A549 (cell line): ENCODE data around the gene CCND1. TPM values are rescaled to one million over a fixed set of nuclear protein-coding genes. Genes with fewer than 3 reads are reported as not detected.

Experiments used
- ATAC-seq, 2 experiments: fragments of 200-7000 bp in 1 of 2; fragments of >200 bp in 1 of 2; cut with Nextera tagmentation in 1 of 2; cut with Tn5 transposase in 1 of 2; 3 replicates each; pipeline versions ENCODE4 v1.8.0 to v1.9.1; 2018 to 2020; ENCODE audit warnings: mild to moderate bottlenecking in 1 of 2, moderate library complexity in 1 of 2
- CTCF ChIA-PET: fragments of 300-600 bp; sonication (Branson Sonifier 250); formaldehyde crosslinking; extraction: SDS; loops from one replicate; lab custom pipeline; 2021; ENCODE audit warnings: antibody characterized with exemption, inconsistent platforms; lab: Yijun Ruan, JAX
- POLR2A ChIA-PET: fragments of 350-600 bp; formaldehyde crosslinking; extraction: SDS; loops from one replicate; lab custom pipeline; 2021; ENCODE audit warnings: antibody characterized with exemption, inconsistent platforms; lab: Yijun Ruan, JAX
- DNase-seq, 2 experiments: peaks; one replicate each; pipeline versions ENCODE4 v3.0.0 to v3.0.0-alpha.2; 2011 to 2016; ENCODE audit warnings: low read depth in 1 of 2, low spot score in 1 of 2
- FAIRE-seq: peaks from 2 replicates; lab custom pipeline; 2011; peaks lifted over from hg19 to GRCh38; lab: Jason Lieb, UNC
- H3K27ac ChIP-seq, 2 experiments: fragments of >200 bp; sonication (Bioruptor Twin); formaldehyde crosslinking; 3 replicates each; pipeline ENCODE4 v1.5.1; 2016 to 2017
- H3K4me1 ChIP-seq: fragments of >200 bp; sonication (Bioruptor Twin); formaldehyde crosslinking; 3 replicates; pipeline ENCODE4 v1.6.1; 2016
- H3K4me2 ChIP-seq: fragments of >200 bp; sonication (Bioruptor Twin); formaldehyde crosslinking; 3 replicates; pipeline ENCODE4 v1.6.1; 2016
- H3K4me3 ChIP-seq: fragments of >200 bp; sonication (Bioruptor Twin); formaldehyde crosslinking; 3 replicates; pipeline ENCODE4 v1.5.1; 2016
- H3K9me3 ChIP-seq: fragments of >200 bp; sonication (Bioruptor Twin); formaldehyde crosslinking; 3 replicates; pipeline ENCODE4 v1.6.1; 2016
- BCL3 ChIP-seq: fragments of >200 bp; sonication (Bioruptor Twin); formaldehyde crosslinking; IDR thresholded peaks from 3 replicates; pipeline ENCODE4 v1.6.1; 2016
- CBX2 ChIP-seq: fragments of 200-600 bp; sonication (generic); IDR thresholded peaks from 2 replicates; pipeline ENCODE4 v1.6.1; 2016; ENCODE audit warnings: low read depth, mild to moderate bottlenecking, borderline replicate concordance
- CBX8 ChIP-seq: fragments of 200-600 bp; sonication (generic); IDR thresholded peaks from 2 replicates; pipeline ENCODE4 v1.6.1; 2016
- CEBPB ChIP-seq, 2 experiments: fragments of >200 bp in 1 of 2; sonication (Bioruptor Twin) in 1 of 2; formaldehyde crosslinking in 1 of 2; IDR thresholded peaks; 2 replicates each; pipeline ENCODE4 v1.6.1; 2012 to 2016
- E2F6 ChIP-seq: IDR thresholded peaks from 2 replicates; pipeline ENCODE4 v1.6.1; 2012; ENCODE audit warnings: low read depth, borderline replicate concordance
- EHF ChIP-seq: fragments of 250-450 bp; sonication (Bioruptor Pico); IDR thresholded peaks from 2 replicates; pipeline ENCODE4 v1.5.0; 2020; ENCODE audit warnings: mild to moderate bottlenecking
- EP300 ChIP-seq, 2 experiments: fragments of >200 bp; sonication (Bioruptor Twin); formaldehyde crosslinking; IDR thresholded peaks; 2 replicates in 1 of 2; 3 replicates in 1 of 2; pipeline ENCODE4 v1.6.1; 2016 to 2017
- FOXS1 ChIP-seq: fragments of 250-450 bp; sonication (Bioruptor Pico); IDR thresholded peaks from 2 replicates; pipeline ENCODE4 v1.5.0; 2020; ENCODE audit warnings: mild to moderate bottlenecking, moderate library complexity
- HES2 ChIP-seq: fragments of >200 bp; sonication (Bioruptor Twin); formaldehyde crosslinking; IDR thresholded peaks from 2 replicates; pipeline ENCODE4 v1.6.1; 2016
- HEYL ChIP-seq: fragments of 250-450 bp; sonication (Bioruptor Pico); IDR thresholded peaks from 2 replicates; pipeline ENCODE4 v1.8.0; 2021; ENCODE audit warnings: mild to moderate bottlenecking, moderate library complexity
- HOXA7 ChIP-seq: fragments of 250-450 bp; sonication (Bioruptor Pico); IDR thresholded peaks from 2 replicates; pipeline ENCODE4 v1.5.0; 2020; ENCODE audit warnings: mild to moderate bottlenecking, moderate library complexity
- HOXB13 ChIP-seq: fragments of 250-450 bp; sonication (Bioruptor Pico); IDR thresholded peaks from 2 replicates; pipeline ENCODE4 v1.5.0; 2020; ENCODE audit warnings: low read depth, mild to moderate bottlenecking, moderate library complexity
- JUNB ChIP-seq: fragments of >200 bp; sonication (Bioruptor Twin); formaldehyde crosslinking; IDR thresholded peaks from 2 replicates; pipeline ENCODE4 v1.6.1; 2016
- KDM1A ChIP-seq: fragments of 200-600 bp; sonication (generic); IDR thresholded peaks from 2 replicates; pipeline ENCODE4 v1.6.1; 2016; ENCODE audit warnings: low read depth, mild to moderate bottlenecking
- KDM5A ChIP-seq: fragments of 200-600 bp; sonication (generic); IDR thresholded peaks from 2 replicates; pipeline ENCODE4 v1.6.1; 2016; ENCODE audit warnings: antibody characterized with exemption, mild to moderate bottlenecking
- MAFK ChIP-seq: fragments of 450-650 bp; IDR thresholded peaks from 2 replicates; pipeline ENCODE4 v1.6.1; 2014; ENCODE audit not compliant: partially characterized antibody
- MAX ChIP-seq: IDR thresholded peaks from 2 replicates; pipeline ENCODE4 v1.6.1; 2012
- MYC ChIP-seq: IDR thresholded peaks from 2 replicates; pipeline ENCODE4 v1.6.1; 2012; ENCODE audit warnings: mild to moderate bottlenecking, inconsistent platforms, low read length, improper control_type of control experiment, borderline replicate concordance
- NFE2L2 ChIP-seq: fragments of 150-350 bp; conservative IDR thresholded peaks from 2 replicates; pipeline ENCODE4 v1.6.1; 2014; ENCODE audit warnings: low read length
- NR3C1 ChIP-seq: fragments of >200 bp; sonication (Bioruptor Twin); formaldehyde crosslinking; IDR thresholded peaks from 3 replicates; pipeline ENCODE4 v1.6.1; 2017
- PBX3 ChIP-seq: IDR thresholded peaks from 2 replicates; pipeline ENCODE4 v1.6.1; 2012
- PHF8 ChIP-seq: fragments of 200-600 bp; sonication (generic); IDR thresholded peaks from 2 replicates; pipeline ENCODE4 v1.6.1; 2016; ENCODE audit warnings: low read depth, mild to moderate bottlenecking, antibody characterized with exemption, moderate library complexity, borderline replicate concordance
- POLR2A ChIP-seq: IDR thresholded peaks from 2 replicates; pipeline ENCODE4 v1.6.1; 2012; ENCODE audit warnings: mild to moderate bottlenecking, low read length
- RAD21 ChIP-seq, 2 experiments: fragments of >200 bp in 1 of 2; sonication (Bioruptor Twin) in 1 of 2; formaldehyde crosslinking in 1 of 2; IDR thresholded peaks in 1 of 2; conservative IDR thresholded peaks in 1 of 2; 2 replicates in 1 of 2; 3 replicates in 1 of 2; pipeline ENCODE4 v1.6.1; 2012 to 2018; ENCODE audit warnings: inconsistent platforms in 1 of 2
- RCOR1 ChIP-seq: fragments of 150-350 bp; IDR thresholded peaks from 2 replicates; pipeline ENCODE4 v1.6.1; 2014; ENCODE audit warnings: antibody characterized with exemption, low read length, low read depth
- REST ChIP-seq: fragments of 200-600 bp; sonication (generic); IDR thresholded peaks from 2 replicates; pipeline ENCODE4 v1.6.1; 2016; ENCODE audit warnings: antibody characterized with exemption, mild to moderate bottlenecking, moderate library complexity
- USF2 ChIP-seq: fragments of 450-650 bp; IDR thresholded peaks from 2 replicates; pipeline ENCODE4 v1.6.1; 2014; ENCODE audit warnings: antibody characterized with exemption
- ZFP36 ChIP-seq: fragments of 450-650 bp; IDR thresholded peaks from 2 replicates; pipeline ENCODE4 v1.6.1; 2014; ENCODE audit warnings: borderline replicate concordance; ENCODE audit not compliant: partially characterized antibody
- ZNF302 ChIP-seq: fragments of 250-450 bp; sonication (Bioruptor Pico); IDR thresholded peaks from 2 replicates; pipeline ENCODE4 v1.9.0; 2021; ENCODE audit warnings: inconsistent platforms, mild to moderate bottlenecking, moderate library complexity
- WGBS: methylation state at CpG from one replicate; pipeline ENCODE4 v1.1.6; 2017; ENCODE audit errors: missing lambda C conversion rate; 5-methylcytosine and 5-hydroxymethylcytosine counted together
- polyA plus RNA-seq, 4 experiments: library from polyadenylated mRNA; depleted of rRNA in 3 of 4; stranded (reverse); fragments of >200 nt; fragmentation: RNase III in 1 of 4; extraction: RNeasy Plus Mini Kit Qiagen cat#74134 plus additional on column Dnase treatment in 1 of 4; gene quantifications; 2 replicates in 3 of 4; 3 replicates in 1 of 4; pipeline ENCODE4 v1.2.3, GENCODE V29; 2011 to 2017

CCND1 gene
- polyA plus RNA-seq, 2 of the 4 experiments (the other 2 are of a cell fraction) = 131 to 136 TPM

GRCh38 chr11:69654001-69654659 lies 13.2 kb downstream of the CCND1 start (continued):
- no peak for TF ChIP-seq BCL3
- no peak for TF ChIP-seq JUNB
- TF ChIP-seq REST = no peak
- no peak for TF ChIP-seq RAD21 (conservative IDR thresholded peaks at IDR 0.05 in 1 of 2, IDR thresholded peaks at IDR 0.05 in 1 of 2)
- no peak for TF ChIP-seq CEBPB (IDR thresholded peaks at IDR 0.05)
- TF ChIP-seq HES2 = no peak
- TF ChIP-seq MYC = no peak
- no peak for TF ChIP-seq ZFP36
- TF ChIP-seq, all 56 proteins: peak for 3

- Histone ChIP-seq H3K4me1 (peaks cover 63% of the 10 kb centered on the region), H3K9me3 (no peaks in the 10 kb centered on the region), H3K4me2 (peak overlapping the region; percentile 84), H3K27ac (peak overlapping the region; percentile 87 to 90), H3K4me3 (peak overlapping the region; percentile 33)
- DNase-seq = peak; percentile 88 to 95
- ChIA-PET CTCF (interaction anchor here (1.1 to 10.9 kb wide), 5 partner anchors 11 to 553 kb away, joined by 4 to 149 read pairs (median 44); no protein-coding TSS in a partner anchor), POLR2A (interaction anchor here (0.7 kb wide), 1 partner anchor 357 kb away, joined by 3 read pairs; no protein-coding TSS in a partner anchor)
- ATAC-seq = peak; percentile 66 to 75
- 12% methylated on average over 24 of the region's 27 CpGs for WGBS
- peak; percentile 93 for FAIRE-seq
- TF ChIP-seq PBX3 (peak; percentile 86), CBX8 (no peak), HOXB13 (CRISPR knock-in tag) (no peak; the same call in 1 of the 2 replicates), E2F6 (peak; percentile 47; the same call in 1 of the 2 replicates), NR3C1 (no peak), EP300 (IDR thresholded peaks at IDR 0.05) (peak; percentile 85 to 90; a peak in 4 of 5 replicates), MAX (peak; percentile 91), POLR2A (no peak; the same call in 1 of the 2 replicates), KDM1A (no peak), HEYL (CRISPR knock-in tag) (0 out of 2 replicates have a peak, but pooled peaks have one; percentile 16), RCOR1 (no peak), ZNF302 (CRISPR knock-in tag) (no peak), MYC (peak; percentile 23; the same call in 1 of the 2 replicates), MAFK (no peak), NFE2L2 (no peak), PHF8 (no peak), USF2 (peak; percentile 59), KDM5A (no peak), HOXA7 (CRISPR knock-in tag) (peak; percentile 85), EHF (0 out of 2 replicates have a peak, but pooled peaks have one; percentile 16), FOXS1 (CRISPR knock-in tag) (0 out of 2 replicates have a peak, but pooled peaks have one; percentile 23), CBX2 (no peak)
Observed at GRCh38 chr11:69654660-69655478, 13.9 kb downstream of the CCND1 start.
